ENCODE measurements around the gene TTYH1. TPM values are rescaled to one million over a fixed set of nuclear protein-coding genes. Genes with fewer than 3 reads are reported as not detected.

Gene TTYH1
- total and polyA plus RNA-seq, 2 donors (not counting 3 experiments of a cell fraction or from before 2014, with no cell fraction given), result not detected

DNA sequence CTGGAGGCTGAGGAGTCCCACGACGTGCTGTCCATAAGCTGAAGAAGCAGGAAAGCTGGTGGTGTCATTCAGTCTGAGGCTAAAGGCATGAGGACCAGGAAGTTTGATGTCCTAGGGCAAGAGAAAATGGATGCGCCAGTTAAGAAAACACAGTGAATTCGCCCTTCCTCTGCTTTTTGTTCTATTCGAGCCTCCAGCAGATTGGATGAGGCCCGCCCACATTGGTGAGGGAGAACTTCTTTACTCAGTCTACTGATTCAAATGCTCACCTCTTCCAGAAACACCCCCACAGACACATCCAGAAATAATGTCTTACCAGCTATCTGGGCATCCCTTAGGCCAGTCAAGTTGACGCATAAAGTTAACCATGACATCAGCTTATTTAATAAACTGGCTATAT is 7.5 kb upstream of the TTYH1 start:
- Histone ChIP-seq H3K4me1 (ENCODE audit: control insufficient read depth, extremely low read depth, insufficient read depth, low read length) (no peaks in the 10 kb centered on the region), H3K9me1 (replicated peaks; ENCODE audit: control insufficient read depth, extremely low read depth, insufficient read depth, low read length) (no peaks in the 10 kb centered on the region), H3K9ac (replicated peaks; ENCODE audit: extremely low read depth, insufficient read depth, low read length) (no peak overlapping the region), H3K27ac (ENCODE audit: insufficient read depth, low read depth, low read length) (no peak overlapping the region), H3K79me2 (ENCODE audit: control insufficient read depth, insufficient read depth, low read length) (no peaks in the 10 kb centered on the region), H3K4me2 (ENCODE audit: insufficient read depth, low read length) (no peak overlapping the region), H3K27me3 (ENCODE audit: control insufficient read depth in 2 of 2, insufficient read depth in 2 of 2, low read length in 2 of 2) (no peaks in the 10 kb centered on the region), H3K36me3 (ENCODE audit: control insufficient read depth in 2 of 2, extremely low read depth in 1 of 2, insufficient read depth in 2 of 2, low read length in 2 of 2) (no peaks in the 10 kb centered on the region), H3K9me3 (replicated peaks; ENCODE audit: control insufficient read depth, insufficient read depth, low read length) (no peaks in the 10 kb centered on the region), H3K4me3 (replicated peaks in 1 of 3; ENCODE audit: insufficient read depth in 1 of 3, low read depth in 1 of 3, low read length in 3 of 3) (no peak overlapping the region), H2AFZ (ENCODE audit: low read depth, low read length) (no peak overlapping the region), H4K20me1 (replicated peaks; ENCODE audit: control insufficient read depth, extremely low read depth, insufficient read depth, low read length) (no peaks in the 10 kb centered on the region)
- ChIA-PET POLR2A (no interaction called here), CTCF (interaction anchor here (0.6 to 1.0 kb wide), 2 partner anchors 17 to 330 kb away, joined by 3 to 4 read pairs; no protein-coding TSS in a partner anchor)
- intact Hi-C loops (cut with micrococcal nuclease) (no loop called here), dilution Hi-C loops (cut with MboI; ENCODE audit: extremely low pct_ligation_motif_present, low sequenced_read_pairs) (no loop called here)
- FAIRE-seq (no peak), DNase-seq (ENCODE audit: low read depth, low spot score) (no peak)
- no TSS peak for BruUV-seq (replicated peaks)
- no peak for TF ChIP-seq MYC (IDR thresholded peaks at IDR 0.05; ENCODE audit: low read depth, low read length)
- no peak for TF ChIP-seq FOS (IDR thresholded peaks at IDR 0.05; ENCODE audit: borderline replicate concordance, insufficient read depth, low read length)
- no peak for TF ChIP-seq POLR2A (IDR thresholded peaks at IDR 0.05; ENCODE audit: low read depth, low read length)
- TF ChIP-seq POLR2AphosphoS5 (IDR thresholded peaks at IDR 0.05; ENCODE audit: insufficient read depth, low read depth, low read length), result no peak
- no peak for TF ChIP-seq JUN (IDR thresholded peaks at IDR 0.05; ENCODE audit: borderline replicate concordance, insufficient read depth, insufficient read length, low read depth)
- TF ChIP-seq, protein P1, sequence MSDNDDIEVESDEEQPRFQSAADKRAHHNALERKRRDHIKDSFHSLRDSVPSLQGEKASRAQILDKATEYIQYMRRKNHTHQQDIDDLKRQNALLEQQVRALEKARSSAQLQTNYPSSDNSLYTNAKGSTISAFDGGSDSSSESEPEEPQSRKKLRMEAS (IDR thresholded peaks at IDR 0.05; ENCODE audit: insufficient read depth, insufficient read length), result no peak
- TF ChIP-seq GATA2 (IDR thresholded peaks at IDR 0.05; ENCODE audit: insufficient read depth, insufficient read length, low read depth, low read length), result no peak
- TF ChIP-seq EZH2 (IDR thresholded peaks at IDR 0.05; ENCODE audit: borderline replicate concordance, low read depth, low read length, severe bottlenecking), result no peak
- TF ChIP-seq, protein P2, sequence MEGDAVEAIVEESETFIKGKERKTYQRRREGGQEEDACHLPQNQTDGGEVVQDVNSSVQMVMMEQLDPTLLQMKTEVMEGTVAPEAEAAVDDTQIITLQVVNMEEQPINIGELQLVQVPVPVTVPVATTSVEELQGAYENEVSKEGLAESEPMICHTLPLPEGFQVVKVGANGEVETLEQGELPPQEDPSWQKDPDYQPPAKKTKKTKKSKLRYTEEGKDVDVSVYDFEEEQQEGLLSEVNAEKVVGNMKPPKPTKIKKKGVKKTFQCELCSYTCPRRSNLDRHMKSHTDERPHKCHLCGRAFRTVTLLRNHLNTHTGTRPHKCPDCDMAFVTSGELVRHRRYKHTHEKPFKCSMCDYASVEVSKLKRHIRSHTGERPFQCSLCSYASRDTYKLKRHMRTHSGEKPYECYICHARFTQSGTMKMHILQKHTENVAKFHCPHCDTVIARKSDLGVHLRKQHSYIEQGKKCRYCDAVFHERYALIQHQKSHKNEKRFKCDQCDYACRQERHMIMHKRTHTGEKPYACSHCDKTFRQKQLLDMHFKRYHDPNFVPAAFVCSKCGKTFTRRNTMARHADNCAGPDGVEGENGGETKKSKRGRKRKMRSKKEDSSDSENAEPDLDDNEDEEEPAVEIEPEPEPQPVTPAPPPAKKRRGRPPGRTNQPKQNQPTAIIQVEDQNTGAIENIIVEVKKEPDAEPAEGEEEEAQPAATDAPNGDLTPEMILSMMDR (IDR thresholded peaks at IDR 0.05; ENCODE audit: extremely low read depth in 1 of 2, insufficient read depth in 1 of 2, low read depth in 1 of 2, low read length in 2 of 2), result no peak
